Omental fat pad (tissue), 4 donors: ENCODE results near the gene PAXIP1. TPM values are rescaled to one million over a fixed set of nuclear protein-coding genes. Genes with fewer than 3 reads are reported as not detected.

ENCODE experiments used
- ATAC-seq: fragments of 150-250 bp; one replicate; pipeline ENCODE4 v1.9.1; 2016; ENCODE audit warnings: mild to moderate bottlenecking, moderate library complexity; ENCODE audit not compliant: low FRiP score
- DNase-seq: peaks from one replicate; pipeline ENCODE4 v3.0.0-alpha.2; 2019; ENCODE audit warnings: low spot score
- CTCF ChIP-seq, 3 donors: fragments of 450-650 bp; IDR thresholded peaks; one replicate each; pipeline ENCODE4 v1.5.1; 2016 to 2017; ENCODE audit warnings: antibody characterized with exemption in 3 of 3, mild to moderate bottlenecking in 3 of 3, moderate library complexity in 2 of 3
- total RNA-seq, 4 donors: library from RNA; depleted of rRNA; stranded (reverse); fragments of >200 nt; gene quantifications; one replicate each; pipeline ENCODE4 v1.1.0, GENCODE V29; 2016

The PAXIP1 gene
- total RNA-seq, 4 donors from 2014 or later, result 7.9 to 14.2 (median 11.4) TPM

GRCh38 chr7:155003376-155004214 is 671 bp upstream of the PAXIP1 start:
- DNase-seq (no peak), ATAC-seq (peak; percentile 90)
- no peak for TF ChIP-seq CTCF (IDR thresholded peaks at IDR 0.05)

- ATAC-seq (peak; percentile 31), DNase-seq (no peak)
- no peak for TF ChIP-seq CTCF (IDR thresholded peaks at IDR 0.05)
Observed at GRCh38 chr7:155002411-155003091, 373 bp downstream of the PAXIP1 start.

- DNase-seq (no peak), ATAC-seq (peak; percentile 10)
- no peak for TF ChIP-seq CTCF (IDR thresholded peaks at IDR 0.05)
Observed at GRCh38 chr7:155001756-155002410, 1.0 kb downstream of the PAXIP1 start.

GRCh38 chr7:155000795-155001194 is 2.1 kb downstream of the PAXIP1 start:
- DNase-seq (no peak), ATAC-seq (no peak)
- TF ChIP-seq CTCF (IDR thresholded peaks at IDR 0.05), result no peak

GRCh38 chr7:154998481-154998880 is 4.4 kb downstream of the PAXIP1 start:
- no peak for TF ChIP-seq CTCF (IDR thresholded peaks at IDR 0.05)
- ATAC-seq, result no peak

GRCh38 chr7:154997840-154998370 is 5.0 kb downstream of the PAXIP1 start:
- ATAC-seq (no peak), DNase-seq (no peak)
- TF ChIP-seq CTCF (IDR thresholded peaks at IDR 0.05), result no peak

More at GRCh38 chr7:154998481-154998880, 4.4 kb downstream of the PAXIP1 start:
- DNase-seq, result no peak
